ENCODE data around the gene ARHGAP15. TPM values are rescaled to one million over a fixed set of nuclear protein-coding genes. Genes with fewer than 3 reads are reported as not detected.

Gene ARHGAP15
- total RNA-seq, 2 donors from 2014 or later: 0.86 TPM; not detected in 1

- no peaks in the 10 kb centered on the region for H3K36me3 Mint-ChIP-seq (ENCODE audit: low read depth)
Observed at GRCh38 chr2:143431316-143431715, 302.1 kb downstream of the ARHGAP15 start.

GRCh38 chr2:143433251-143433650, 304.0 kb downstream of the ARHGAP15 start:
- H3K9ac ChIP-seq (ENCODE audit: extremely low read depth, low read length, poor library complexity, severe bottlenecking): no peak overlapping the region
- peak; percentile 43 for TF ChIP-seq CTCF (conservative IDR thresholded peaks at IDR 0.05)
- H3K27ac ChIP-seq (ENCODE audit: low read depth, low read length): no peak overlapping the region
- Mint-ChIP-seq H3K36me3 (ENCODE audit: low read depth) (no peaks in the 10 kb centered on the region), H3K4me1 (no peaks in the 10 kb centered on the region), H3K9me3 (no peaks in the 10 kb centered on the region), H3K27ac (no peak overlapping the region), H3K4me3 (no peak overlapping the region), H3K27me3 (ENCODE audit: insufficient read depth) (no peaks in the 10 kb centered on the region)
- no peaks in the 10 kb centered on the region for H3K4me1 ChIP-seq (ENCODE audit: control insufficient read depth, insufficient read depth, low read length)
- H3K4me3 ChIP-seq (ENCODE audit: low read length): no peak overlapping the region
- H3K27me3 ChIP-seq (ENCODE audit: control insufficient read depth, insufficient read depth, low read length, poor library complexity, severe bottlenecking): no peaks in the 10 kb centered on the region
- 85 to 89% methylated on average over 2 to 3 of the region's 3 CpGs for WGBS, 2 experiments (ENCODE audit: insufficient coverage in 1 of 2, insufficient read length in 1 of 2)
- DNase-seq: no peak
- no peaks in the 10 kb centered on the region for H3K9me3 ChIP-seq (ENCODE audit: control insufficient read depth, low read length)
- no peaks in the 10 kb centered on the region for H3K36me3 ChIP-seq (ENCODE audit: control insufficient read depth, insufficient read depth, low read length)

More at GRCh38 chr2:143431316-143431715, 302.1 kb downstream of the ARHGAP15 start:
- H3K4me3 ChIP-seq (ENCODE audit: low read length): no peak overlapping the region
- no peak for DNase-seq
- TF ChIP-seq CTCF (conservative IDR thresholded peaks at IDR 0.05): no peak
- H3K9me3 ChIP-seq (ENCODE audit: control insufficient read depth, low read length): no peaks in the 10 kb centered on the region
- no peak overlapping the region for H3K4me3 Mint-ChIP-seq
- H3K4me1 Mint-ChIP-seq: no peaks in the 10 kb centered on the region
- H3K9ac ChIP-seq (ENCODE audit: extremely low read depth, low read length, poor library complexity, severe bottlenecking): no peak overlapping the region
- 88 to 95% methylated on average over 2 of the region's 2 CpGs for WGBS, 2 experiments (ENCODE audit: insufficient coverage in 1 of 2, insufficient read length in 1 of 2)
- H3K4me1 ChIP-seq (ENCODE audit: control insufficient read depth, insufficient read depth, low read length): no peaks in the 10 kb centered on the region
- no peaks in the 10 kb centered on the region for H3K27me3 ChIP-seq (ENCODE audit: control insufficient read depth, insufficient read depth, low read length, poor library complexity, severe bottlenecking)
- no peak overlapping the region for H3K27ac ChIP-seq (ENCODE audit: low read depth, low read length)
- H3K9me3 Mint-ChIP-seq: no peaks in the 10 kb centered on the region
- no peaks in the 10 kb centered on the region for H3K27me3 Mint-ChIP-seq (ENCODE audit: insufficient read depth)
- H3K36me3 ChIP-seq (ENCODE audit: control insufficient read depth, insufficient read depth, low read length): no peaks in the 10 kb centered on the region
- H3K27ac Mint-ChIP-seq: no peak overlapping the region

GRCh38 chr2:143433840-143434239, 304.6 kb downstream of the ARHGAP15 start:
- H3K27me3 ChIP-seq (ENCODE audit: control insufficient read depth, insufficient read depth, low read length, poor library complexity, severe bottlenecking): no peaks in the 10 kb centered on the region
- no peaks in the 10 kb centered on the region for H3K4me1 ChIP-seq (ENCODE audit: control insufficient read depth, insufficient read depth, low read length)
- no peak overlapping the region for H3K27ac ChIP-seq (ENCODE audit: low read depth, low read length)
- no peaks in the 10 kb centered on the region for H3K4me1 Mint-ChIP-seq
- H3K27me3 Mint-ChIP-seq (ENCODE audit: insufficient read depth): no peaks in the 10 kb centered on the region
- DNase-seq: no peak
- H3K36me3 Mint-ChIP-seq (ENCODE audit: low read depth): no peaks in the 10 kb centered on the region
- no peaks in the 10 kb centered on the region for H3K9me3 ChIP-seq (ENCODE audit: control insufficient read depth, low read length)
- no peak overlapping the region for H3K4me3 Mint-ChIP-seq
- H3K27ac Mint-ChIP-seq: no peak overlapping the region
- TF ChIP-seq CTCF (conservative IDR thresholded peaks at IDR 0.05): no peak
- no peak overlapping the region for H3K4me3 ChIP-seq (ENCODE audit: low read length)
- no peaks in the 10 kb centered on the region for H3K36me3 ChIP-seq (ENCODE audit: control insufficient read depth, insufficient read depth, low read length)
- H3K9ac ChIP-seq (ENCODE audit: extremely low read depth, low read length, poor library complexity, severe bottlenecking): no peak overlapping the region
- H3K9me3 Mint-ChIP-seq: no peaks in the 10 kb centered on the region
